ENCODE data around the gene CACNA1F.

GRCh38 chrX:49263631-49264030, 30.5 kb upstream of the CACNA1F start:
- TF ChIP-seq CTCF (conservative IDR thresholded peaks at IDR 0.05) (no peak), EZH2 (IDR thresholded peaks at IDR 0.05; ENCODE audit: low read depth) (no peak)
